K562 (cell line): ENCODE data around the gene APEX1. TPM values are rescaled to one million over a fixed set of nuclear protein-coding genes. Genes with fewer than 3 reads are reported as not detected.

Experiments used
- ATAC-seq: fragments of 200-7000 bp; cut with Tn5 transposase; 3 replicates; pipeline ENCODE4 v1.9.1; 2020; ENCODE audit warnings: moderate library complexity
- BruUV-seq: library from RNA; stranded (reverse); fragments of 400-500 nt; replicated peaks from 2 replicates; lab custom pipeline; 2021; lab: Mats Ljungman, UMichigan
- CTCF ChIA-PET: fragments of 300-600 bp; formaldehyde crosslinking; extraction: SDS; loops from one replicate; lab custom pipeline; 2021; ENCODE audit warnings: low intra/inter-chr PET ratio; lab: Yijun Ruan, JAX
- POLR2A ChIA-PET: fragments of 300-600, 350-650 bp; sonication (Branson Sonifier 250); formaldehyde crosslinking; extraction: SDS; loops from one replicate; lab custom pipeline; 2021; ENCODE audit warnings: antibody characterized with exemption, inconsistent platforms; lab: Yijun Ruan, JAX
- DNase-seq, 4 experiments: peaks; one replicate each; pipeline versions ENCODE4 v3.0.0 to v3.0.0-alpha.2; 2011 to 2018; ENCODE audit warnings: low spot score in 3 of 4, mixed read lengths in 3 of 4; ENCODE audit errors: extremely low read depth in 1 of 4
- FAIRE-seq: peaks from 2 replicates; lab custom pipeline; 2011; peaks lifted over from hg19 to GRCh38; lab: Jason Lieb, UNC
- H2AFZ ChIP-seq: 2 replicates; pipeline ENCODE4 v1.6.0; 2011; ENCODE audit warnings: low read depth, low read length, control low read depth, inconsistent platforms
- H3K27ac ChIP-seq: fragments of 200-600 bp; 3 replicates; pipeline ENCODE4 v1.8.0; 2011; ENCODE audit warnings: low read depth, mild to moderate bottlenecking, control low read depth, inconsistent platforms, low read length, moderate library complexity, mixed read lengths; ENCODE audit errors: extremely low read depth
- H3K27me3 ChIP-seq, 2 experiments: fragments of 300-600 bp in 1 of 2; 2 replicates in 1 of 2; 3 replicates in 1 of 2; pipeline versions ENCODE4 v1.6.0 to v1.8.0; 2011; ENCODE audit warnings: inconsistent platforms in 2 of 2, low read length in 2 of 2, mild to moderate bottlenecking in 1 of 2, mixed read lengths in 1 of 2, moderate library complexity in 1 of 2; ENCODE audit not compliant: control insufficient read depth in 2 of 2, insufficient read depth in 2 of 2
- H3K36me3 ChIP-seq: fragments of 300-600 bp; 3 replicates; pipeline ENCODE4 v1.8.0; 2011; ENCODE audit warnings: mild to moderate bottlenecking, low read length, inconsistent platforms; ENCODE audit not compliant: control insufficient read depth, insufficient read depth
- H3K4me1 ChIP-seq, 2 experiments: fragments of 200-600 bp in 1 of 2; replicated peaks in 1 of 2; 2 replicates in 1 of 2; 3 replicates in 1 of 2; pipeline versions ENCODE4 v1.5.1 to v1.8.0; 2011; ENCODE audit warnings: inconsistent platforms in 2 of 2, low read length in 2 of 2, mild to moderate bottlenecking in 1 of 2, mixed read lengths in 1 of 2, moderate library complexity in 1 of 2; ENCODE audit not compliant: control insufficient read depth in 2 of 2, insufficient read depth in 2 of 2
- H3K4me2 ChIP-seq: 2 replicates; pipeline ENCODE4 v1.6.1; 2011; ENCODE audit warnings: low read length, control low read depth, inconsistent platforms, mixed read lengths; ENCODE audit not compliant: insufficient read depth
- H3K4me3 ChIP-seq: fragments of 200-600 bp; sonication (generic), shearing (Covaris generic); 2 replicates; pipeline ENCODE4 v1.5.1; 2016; ENCODE audit warnings: control low read depth, inconsistent platforms
- H3K79me2 ChIP-seq: fragments of 200-600 bp; 3 replicates; pipeline ENCODE4 v1.8.0; 2011; ENCODE audit warnings: low read length, inconsistent platforms; ENCODE audit not compliant: control insufficient read depth, insufficient read depth
- H3K9ac ChIP-seq, 2 experiments: 2 replicates each; pipeline versions ENCODE4 v1.6.0 to v1.6.1; 2011; ENCODE audit warnings: low read depth in 2 of 2, low read length in 2 of 2, control low read depth in 1 of 2, inconsistent platforms in 1 of 2, mild to moderate bottlenecking in 1 of 2, mixed read lengths in 1 of 2; ENCODE audit not compliant: insufficient read depth in 1 of 2
- H3K9me1 ChIP-seq: one replicate; pipeline ENCODE4 v1.6.0; 2011; ENCODE audit warnings: inconsistent platforms, mild to moderate bottlenecking, low read length, moderate library complexity; ENCODE audit not compliant: control insufficient read depth, insufficient read depth
- H3K9me3 ChIP-seq: replicated peaks from 2 replicates; pipeline ENCODE4 v1.5.1; 2011; ENCODE audit warnings: low read depth, low read length, inconsistent platforms; ENCODE audit not compliant: control insufficient read depth, insufficient read depth
- H4K20me1 ChIP-seq: replicated peaks from 2 replicates; pipeline ENCODE4 v1.6.1; 2011; ENCODE audit warnings: low read length, inconsistent platforms, mixed read lengths; ENCODE audit not compliant: control insufficient read depth, insufficient read depth
- FOXM1 ChIP-seq, 2 experiments: fragments of 450-650 bp in 1 of 2; sonication (generic) in 1 of 2; formaldehyde crosslinking in 1 of 2; IDR thresholded peaks; 2 replicates each; pipeline versions ENCODE4 v1.6.1 to v1.9.0; 2017 to 2022; ENCODE audit warnings: low read depth in 2 of 2, mild to moderate bottlenecking in 2 of 2, missing genetic modification reagents in 1 of 2, moderate library complexity in 1 of 2
- KLF1 ChIP-seq: fragments of 450-650 bp; IDR thresholded peaks from 2 replicates; pipeline ENCODE4 v1.6.1; 2016; ENCODE audit warnings: missing genetic modification characterization, missing compliant biosample characterization
- NFIX ChIP-seq: fragments of 250-450 bp; sonication (Bioruptor Pico); IDR thresholded peaks from 2 replicates; pipeline ENCODE4 v1.4.0; 2020; ENCODE audit warnings: low read depth, mild to moderate bottlenecking, moderate library complexity
- PHB ChIP-seq: fragments of 250-450 bp; sonication (Bioruptor Pico); IDR thresholded peaks from 2 replicates; pipeline ENCODE4 v1.5.0; 2021
- POLR2B ChIP-seq: fragments of 450-650 bp; IDR thresholded peaks from 2 replicates; pipeline ENCODE4 v1.6.1; 2018; ENCODE audit warnings: low read depth; ENCODE audit not compliant: partially characterized antibody
- POLR3G ChIP-seq: IDR thresholded peaks from 2 replicates; pipeline ENCODE4 v1.6.1; 2011; ENCODE audit not compliant: insufficient read length, insufficient replicate concordance; ENCODE audit errors: extremely low read depth
- RBM14 ChIP-seq: fragments of 200-400 bp; formaldehyde crosslinking; IDR thresholded peaks from 2 replicates; pipeline ENCODE4 v1.6.1; 2018; ENCODE audit warnings: low read depth, mild to moderate bottlenecking, low read length, moderate library complexity, borderline replicate concordance; ENCODE audit not compliant: insufficient read depth
- ZNF3 ChIP-seq: fragments of 250-450 bp; sonication (Bioruptor Pico); IDR thresholded peaks from 2 replicates; pipeline ENCODE4 v1.5.0; 2021; ENCODE audit warnings: mild to moderate bottlenecking, moderate library complexity
- ZNF551 ChIP-seq: fragments of 250-450 bp; sonication (Bioruptor Pico); IDR thresholded peaks from 2 replicates; pipeline ENCODE4 v1.5.0; 2021; ENCODE audit warnings: mild to moderate bottlenecking, moderate library complexity
- WGBS: fragments of 100-300 bp; shearing (Covaris generic); methylation state at CpG from one replicate; pipeline ENCODE4 v1.1.6; 2016; ENCODE audit warnings: low coverage, mixed read lengths; ENCODE audit not compliant: insufficient coverage; ENCODE audit errors: missing lambda C conversion rate; 5-methylcytosine and 5-hydroxymethylcytosine counted together
- in situ Hi-C: fragments of 300-500 bp; cut with MboI; formaldehyde crosslinking; loops from 4 replicates; pipeline ENCODE4 v1.15.0; 2018; ENCODE audit warnings: inconsistent platforms, mixed read lengths
- intact Hi-C: fragments of 100-400 bp; cut with micrococcal nuclease; formaldehyde crosslinking; loops from 2 replicates; pipeline ENCODE4 v1.14.2; 2022
- polyA plus RNA-seq, 8 experiments: library from polyadenylated mRNA; depleted of rRNA in 4 of 8; stranded (reverse) in 5 of 8; unstranded in 3 of 8; fragments of >200 nt; fragmentation: Nextera tagmentation in 2 of 8; fragmentation: Illumina TruSeq in 1 of 8; extraction: Ambion mirVana in 2 of 8; extraction: Trizol in 1 of 8; gene quantifications; 2 replicates each; pipeline versions ENCODE4 v1.2.1 to v1.2.3, GENCODE V29; 2011 to 2014; ENCODE audit warnings: inconsistent platforms in 1 of 8, missing spikeins in 1 of 8
- total RNA-seq, 7 experiments: library from RNA; depleted of rRNA in 6 of 7; stranded (reverse); fragments of >200 nt in 6 of 7; fragmentation: Illumina TruSeq in 2 of 7; extraction: Trizol in 2 of 7; gene quantifications; 2 replicates each; pipeline versions ENCODE4 v1.2.1 to v1.2.3, GENCODE V29; 2011 to 2021; ENCODE audit warnings: low replicate concordance in 1 of 7
- TF ChIP-seq, protein P1 (sequence below): sonication (generic); formaldehyde crosslinking; IDR thresholded peaks from 2 replicates; pipeline ENCODE4 v1.9.0; 2022; ENCODE audit warnings: mild to moderate bottlenecking, missing genetic modification reagents
- TF ChIP-seq, protein P2 (sequence below): fragments of 250-450 bp; sonication (Bioruptor Pico); IDR thresholded peaks from 2 replicates; pipeline ENCODE4 v1.8.0; 2022; ENCODE audit warnings: inconsistent platforms, mild to moderate bottlenecking, moderate library complexity, borderline replicate concordance
- TF ChIP-seq, protein P3 (sequence below): fragments of 250-450 bp; sonication (Bioruptor Pico); IDR thresholded peaks from 2 replicates; pipeline ENCODE4 v1.9.0; 2021; ENCODE audit warnings: mild to moderate bottlenecking, inconsistent platforms
- TF ChIP-seq, protein P4 (sequence below), 2 experiments: fragments of 250-450 bp in 1 of 2; fragments of 450-650 bp in 1 of 2; sonication (Bioruptor Pico) in 1 of 2; IDR thresholded peaks; 2 replicates each; pipeline versions ENCODE4 v1.6.1 to v1.8.0; 2016 to 2021; ENCODE audit warnings: mild to moderate bottlenecking in 2 of 2, moderate library complexity in 2 of 2, missing compliant biosample characterization in 1 of 2, missing genetic modification characterization in 1 of 2

APEX1 gene
- total and polyA plus RNA-seq, 9 of the 15 experiments (the other 6 are each of a cell fraction or from before 2014, with no cell fraction given), result 50.2 to 274 (median 158) TPM

DNA sequence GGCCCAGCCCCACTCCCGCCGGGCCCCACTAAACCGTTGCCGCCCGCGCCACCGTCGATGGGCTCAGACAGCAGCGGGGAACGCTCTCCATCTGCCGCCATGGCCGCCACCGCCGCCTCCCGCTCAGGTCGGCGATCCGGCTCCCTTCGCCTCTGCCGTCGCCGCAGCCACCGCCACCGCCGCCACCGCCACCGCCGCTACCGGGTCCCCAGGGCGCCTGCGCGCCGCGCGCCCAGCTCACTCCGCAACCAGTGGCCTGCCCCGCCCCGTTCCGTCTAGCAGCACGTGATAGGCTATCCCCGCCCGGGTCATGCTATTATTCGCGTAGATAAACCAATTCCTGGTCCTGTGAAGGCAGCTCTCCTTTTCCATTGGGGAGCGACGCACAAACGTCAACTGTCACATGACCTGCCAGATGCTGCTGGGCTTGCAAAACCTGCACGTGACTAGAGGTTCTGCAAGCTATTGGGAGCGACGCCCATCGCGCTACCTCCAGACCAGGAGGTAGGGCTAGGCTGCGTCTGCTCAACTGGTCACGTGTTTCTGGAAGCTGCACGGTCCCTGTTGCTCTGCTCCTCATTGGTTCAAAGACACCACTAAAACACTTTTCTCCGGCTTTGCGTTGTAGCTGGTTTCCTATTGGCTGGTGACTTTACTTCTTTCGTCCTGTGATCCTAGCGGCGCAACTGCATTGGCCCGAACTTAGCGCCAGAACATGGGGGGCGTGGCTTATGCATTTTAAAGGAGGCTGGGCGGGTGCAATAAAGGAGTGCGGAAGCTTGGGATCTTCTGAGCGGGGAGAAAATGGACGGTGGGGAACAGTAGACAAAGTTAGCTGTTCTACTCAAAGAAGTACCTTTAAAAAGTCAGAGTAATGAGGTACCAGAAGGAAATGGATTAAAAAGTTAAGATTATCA is 6.5 kb downstream of the APEX1 start, which contains the start of gene PIP4P1:
PIP4P1 (minus strand) TSS at position 210 of the 917 bp plus-strand sequence; CDS start at position 101, 109 bp downstream.
- WGBS, result 0% methylated on average over 37 of the region's 67 CpGs
- H2AFZ ChIP-seq, result peak within 1 kb of the TSS; percentile 82
- H3K9me3 ChIP-seq, result no peaks in the 10 kb centered on the region
- peak; percentile 79 to 97 (median 85) for DNase-seq
- BruUV-seq, result no TSS peak
- H3K9me1 ChIP-seq, result no peaks in the 10 kb centered on the region
- H3K4me3 ChIP-seq, result peak within 1 kb of the TSS; percentile 76
- in situ Hi-C loops (no loop called here), intact Hi-C loops (loop anchor here (1.0 to 2.0 kb wide), 2 partner anchors 29 to 129 kb away; no protein-coding TSS in a partner anchor)
- H3K79me2 ChIP-seq, result peaks cover 41% of the 10 kb centered on the region
- ChIA-PET POLR2A (interaction anchor here (0.6 to 2.7 kb wide), 11 partner anchors 10 to 138 kb away, joined by 3 to 36 read pairs (median 4); partner anchors contain the start of gene PARP2), CTCF (no interaction called here)
- peak; percentile 100 for FAIRE-seq
- no peaks in the 10 kb centered on the region for H3K27me3 ChIP-seq
- H3K36me3 ChIP-seq, result peaks cover 38% of the 10 kb centered on the region
- H3K4me1 ChIP-seq, result peaks cover 26 to 33% of the 10 kb centered on the region in 2 experiments
- H3K4me2 ChIP-seq, result peak within 1 kb of the TSS; percentile 90
- ATAC-seq, result peak; percentile 93
- H3K9ac ChIP-seq, result peak within 1 kb of the TSS; percentile 88 to 93
- H3K27ac ChIP-seq, result peak within 1 kb of the TSS; percentile 96
- no peaks in the 10 kb centered on the region for H4K20me1 ChIP-seq
- TF ChIP-seq RBM14 (no peak), POLR3G (no peak), FOXM1 (IDR thresholded peaks at IDR 0.05; ENCODE audit: low read depth) (peak; percentile 88), FOXM1 (CRISPR knock-in tag; IDR thresholded peaks at IDR 0.05; ENCODE audit: low read depth) (no peak), POLR2B (peak; percentile 76), KLF1 (tag) (peak; percentile 78), PHB (no peak), ZNF551 (CRISPR knock-in tag) (no peak), NFIX (CRISPR knock-in tag) (no peak), ZNF3 (no peak)
- TF ChIP-seq, protein P1, sequence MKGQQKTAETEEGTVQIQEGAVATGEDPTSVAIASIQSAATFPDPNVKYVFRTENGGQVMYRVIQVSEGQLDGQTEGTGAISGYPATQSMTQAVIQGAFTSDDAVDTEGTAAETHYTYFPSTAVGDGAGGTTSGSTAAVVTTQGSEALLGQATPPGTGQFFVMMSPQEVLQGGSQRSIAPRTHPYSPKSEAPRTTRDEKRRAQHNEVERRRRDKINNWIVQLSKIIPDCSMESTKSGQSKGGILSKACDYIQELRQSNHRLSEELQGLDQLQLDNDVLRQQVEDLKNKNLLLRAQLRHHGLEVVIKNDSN (CRISPR knock-in tag), result peak; percentile 99
- TF ChIP-seq, protein P2, sequence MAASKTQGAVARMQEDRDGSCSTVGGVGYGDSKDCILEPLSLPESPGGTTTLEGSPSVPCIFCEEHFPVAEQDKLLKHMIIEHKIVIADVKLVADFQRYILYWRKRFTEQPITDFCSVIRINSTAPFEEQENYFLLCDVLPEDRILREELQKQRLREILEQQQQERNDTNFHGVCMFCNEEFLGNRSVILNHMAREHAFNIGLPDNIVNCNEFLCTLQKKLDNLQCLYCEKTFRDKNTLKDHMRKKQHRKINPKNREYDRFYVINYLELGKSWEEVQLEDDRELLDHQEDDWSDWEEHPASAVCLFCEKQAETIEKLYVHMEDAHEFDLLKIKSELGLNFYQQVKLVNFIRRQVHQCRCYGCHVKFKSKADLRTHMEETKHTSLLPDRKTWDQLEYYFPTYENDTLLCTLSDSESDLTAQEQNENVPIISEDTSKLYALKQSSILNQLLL (CRISPR knock-in tag), result no peak
- TF ChIP-seq, protein P3, sequence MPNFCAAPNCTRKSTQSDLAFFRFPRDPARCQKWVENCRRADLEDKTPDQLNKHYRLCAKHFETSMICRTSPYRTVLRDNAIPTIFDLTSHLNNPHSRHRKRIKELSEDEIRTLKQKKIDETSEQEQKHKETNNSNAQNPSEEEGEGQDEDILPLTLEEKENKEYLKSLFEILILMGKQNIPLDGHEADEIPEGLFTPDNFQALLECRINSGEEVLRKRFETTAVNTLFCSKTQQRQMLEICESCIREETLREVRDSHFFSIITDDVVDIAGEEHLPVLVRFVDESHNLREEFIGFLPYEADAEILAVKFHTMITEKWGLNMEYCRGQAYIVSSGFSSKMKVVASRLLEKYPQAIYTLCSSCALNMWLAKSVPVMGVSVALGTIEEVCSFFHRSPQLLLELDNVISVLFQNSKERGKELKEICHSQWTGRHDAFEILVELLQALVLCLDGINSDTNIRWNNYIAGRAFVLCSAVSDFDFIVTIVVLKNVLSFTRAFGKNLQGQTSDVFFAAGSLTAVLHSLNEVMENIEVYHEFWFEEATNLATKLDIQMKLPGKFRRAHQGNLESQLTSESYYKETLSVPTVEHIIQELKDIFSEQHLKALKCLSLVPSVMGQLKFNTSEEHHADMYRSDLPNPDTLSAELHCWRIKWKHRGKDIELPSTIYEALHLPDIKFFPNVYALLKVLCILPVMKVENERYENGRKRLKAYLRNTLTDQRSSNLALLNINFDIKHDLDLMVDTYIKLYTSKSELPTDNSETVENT, result 0 out of 2 replicates have a peak, but pooled peaks have one; percentile 34
- TF ChIP-seq, protein P4, sequence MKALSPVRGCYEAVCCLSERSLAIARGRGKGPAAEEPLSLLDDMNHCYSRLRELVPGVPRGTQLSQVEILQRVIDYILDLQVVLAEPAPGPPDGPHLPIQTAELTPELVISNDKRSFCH (CRISPR knock-in tag; IDR thresholded peaks at IDR 0.05), result no peak
- TF ChIP-seq, protein P4 (tag; IDR thresholded peaks at IDR 0.05), result peak; percentile 54; the same call in 1 of the 2 replicates
